MCF 10A (cell line): ENCODE data around the gene FREM1. TPM values are rescaled to one million over a fixed set of nuclear protein-coding genes. Genes with fewer than 3 reads are reported as not detected.
A peak's percentile ranks its signal among the peaks of the same experiment; 100 is the strongest.

ENCODE experiments used
- BruUV-seq: library from RNA; stranded (reverse); fragments of 400-500 nt; replicated peaks from 2 replicates; lab custom pipeline; 2021; lab: Mats Ljungman, UMichigan
- CTCF ChIA-PET: fragments of 300-600 bp; sonication (Branson Sonifier 250); formaldehyde crosslinking; extraction: SDS; loops from one replicate; lab custom pipeline; 2021; ENCODE audit warnings: antibody characterized with exemption, inconsistent platforms; lab: Yijun Ruan, JAX
- POLR2A ChIA-PET: fragments of 300-600, 350-650 bp; sonication (Branson Sonifier 250); formaldehyde crosslinking; extraction: SDS; loops from one replicate; lab custom pipeline; 2020; ENCODE audit warnings: antibody characterized with exemption, inconsistent platforms; lab: Yijun Ruan, JAX
- DNase-seq: peaks from one replicate; pipeline ENCODE4 v3.0.0-alpha.2; 2018; ENCODE audit not compliant: unreplicated experiment
- H3K27ac Mint-ChIP-seq: one replicate; pipeline ENCODE4 v1.8.0; 2022; ENCODE audit warnings: mild to moderate bottlenecking, low read depth, mixed read lengths; ENCODE audit not compliant: unreplicated experiment
- H3K27me3 Mint-ChIP-seq: one replicate; pipeline ENCODE4 v1.8.0; 2022; ENCODE audit warnings: mixed read lengths; ENCODE audit not compliant: insufficient read depth, unreplicated experiment
- H3K36me3 Mint-ChIP-seq: one replicate; pipeline ENCODE4 v1.8.0; 2022; ENCODE audit warnings: mild to moderate bottlenecking, moderate library complexity, mixed read lengths; ENCODE audit not compliant: insufficient read depth, unreplicated experiment
- H3K4me1 Mint-ChIP-seq: one replicate; pipeline ENCODE4 v1.8.0; 2022; ENCODE audit warnings: mixed read lengths; ENCODE audit not compliant: insufficient read depth, unreplicated experiment
- H3K4me3 Mint-ChIP-seq: one replicate; pipeline ENCODE4 v1.8.0; 2022; ENCODE audit warnings: mild to moderate bottlenecking, moderate library complexity, mixed read lengths; ENCODE audit not compliant: unreplicated experiment
- H3K9me3 Mint-ChIP-seq: one replicate; pipeline ENCODE4 v1.8.0; 2022; ENCODE audit warnings: mixed read lengths; ENCODE audit not compliant: unreplicated experiment
- intact Hi-C: fragments of 100-400 bp; cut with micrococcal nuclease; formaldehyde crosslinking; loops from 2 replicates; pipeline ENCODE4 v1.14.1; 2022
- total RNA-seq: library from RNA; stranded (reverse); gene quantifications from 2 replicates; pipeline ENCODE4 v1.2.3, GENCODE V29; 2022
- TF ChIP-seq, protein P1 (sequence below): fragments of 200-600 bp; IDR thresholded peaks from one replicate; pipeline ENCODE4 v1.8.0; 2022; ENCODE audit warnings: antibody characterized with exemption, mild to moderate bottlenecking; ENCODE audit not compliant: unreplicated experiment

FREM1 gene
- total RNA-seq, 1 experiment from 2014 or later, result not detected

DNA sequence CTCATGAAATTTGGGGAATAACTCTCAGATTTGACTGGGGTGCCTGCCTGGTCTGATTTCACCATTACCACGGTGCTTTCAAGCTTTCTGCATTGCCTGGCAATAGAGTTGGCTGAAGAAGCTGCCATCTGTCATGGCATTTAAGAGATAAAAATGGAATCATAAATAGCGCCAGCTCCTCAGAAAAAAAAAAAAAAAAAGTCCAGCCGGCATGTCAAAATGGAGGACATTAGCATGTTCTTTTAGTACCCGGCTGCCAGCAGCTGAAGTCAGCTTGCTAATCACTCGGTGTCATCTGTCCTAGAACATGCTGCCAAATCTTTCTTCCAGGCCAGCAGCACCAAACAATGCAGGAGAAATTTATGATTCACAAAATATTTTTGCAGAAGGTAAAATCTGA is 130.0 kb downstream of the FREM1 start:
- ChIA-PET CTCF (interaction anchor here (0.6 to 4.2 kb wide), 5 partner anchors 10 to 1349 kb away, joined by 3 to 31 read pairs (median 3); no protein-coding TSS in a partner anchor), POLR2A (interaction anchor here (0.6 kb wide), 1 partner anchor 155 kb away, joined by 3 read pairs; no protein-coding TSS in a partner anchor)
- no peak overlapping the region for H3K4me3 Mint-ChIP-seq
- no peaks in the 10 kb centered on the region for H3K9me3 Mint-ChIP-seq
- no peak for DNase-seq
- intact Hi-C loops, result loop anchor here (2.0 kb wide), 1 partner anchor 17 kb away; no protein-coding TSS in a partner anchor
- TF ChIP-seq, protein P1, sequence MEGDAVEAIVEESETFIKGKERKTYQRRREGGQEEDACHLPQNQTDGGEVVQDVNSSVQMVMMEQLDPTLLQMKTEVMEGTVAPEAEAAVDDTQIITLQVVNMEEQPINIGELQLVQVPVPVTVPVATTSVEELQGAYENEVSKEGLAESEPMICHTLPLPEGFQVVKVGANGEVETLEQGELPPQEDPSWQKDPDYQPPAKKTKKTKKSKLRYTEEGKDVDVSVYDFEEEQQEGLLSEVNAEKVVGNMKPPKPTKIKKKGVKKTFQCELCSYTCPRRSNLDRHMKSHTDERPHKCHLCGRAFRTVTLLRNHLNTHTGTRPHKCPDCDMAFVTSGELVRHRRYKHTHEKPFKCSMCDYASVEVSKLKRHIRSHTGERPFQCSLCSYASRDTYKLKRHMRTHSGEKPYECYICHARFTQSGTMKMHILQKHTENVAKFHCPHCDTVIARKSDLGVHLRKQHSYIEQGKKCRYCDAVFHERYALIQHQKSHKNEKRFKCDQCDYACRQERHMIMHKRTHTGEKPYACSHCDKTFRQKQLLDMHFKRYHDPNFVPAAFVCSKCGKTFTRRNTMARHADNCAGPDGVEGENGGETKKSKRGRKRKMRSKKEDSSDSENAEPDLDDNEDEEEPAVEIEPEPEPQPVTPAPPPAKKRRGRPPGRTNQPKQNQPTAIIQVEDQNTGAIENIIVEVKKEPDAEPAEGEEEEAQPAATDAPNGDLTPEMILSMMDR, result no peak
- BruUV-seq, result no TSS peak
- H3K4me1 Mint-ChIP-seq, result no peaks in the 10 kb centered on the region
- peaks cover 61% of the 10 kb centered on the region for H3K27me3 Mint-ChIP-seq
- no peak overlapping the region for H3K27ac Mint-ChIP-seq
- no peaks in the 10 kb centered on the region for H3K36me3 Mint-ChIP-seq

DNA sequence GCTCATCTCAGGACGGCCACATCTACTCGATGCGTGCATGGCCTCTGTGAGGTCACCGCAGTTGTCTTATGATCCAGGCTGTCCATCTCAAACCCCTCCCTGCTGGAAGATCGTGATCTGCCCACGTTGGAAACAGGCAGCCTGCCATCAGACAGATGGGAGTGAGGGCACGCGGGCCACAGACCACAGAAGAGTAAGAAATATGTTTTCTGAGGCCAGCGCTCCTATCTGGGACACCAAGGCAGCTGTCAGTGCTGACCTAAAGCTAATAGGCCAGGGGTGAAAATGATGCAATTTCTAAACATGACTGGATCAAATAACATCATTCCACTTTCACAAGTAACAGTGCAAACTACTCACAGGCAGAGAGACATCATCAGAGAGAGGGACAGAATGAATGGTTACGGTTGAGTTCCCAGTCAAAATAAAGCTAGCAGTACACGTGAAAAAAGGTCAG is 130.6 kb downstream of the FREM1 start:
- BruUV-seq, result no TSS peak
- TF ChIP-seq, protein P1, result no peak
- peak; percentile 12 for DNase-seq
- ChIA-PET CTCF (interaction anchor here (0.6 to 4.2 kb wide), 3 partner anchors 10 to 1348 kb away, joined by 3 to 31 read pairs (median 3); no protein-coding TSS in a partner anchor), POLR2A (interaction anchor here (0.6 kb wide), 3 partner anchors 11 to 195 kb away, joined by 3 read pairs; no protein-coding TSS in a partner anchor)
- Mint-ChIP-seq H3K4me1 (no peaks in the 10 kb centered on the region), H3K27me3 (peaks cover 55% of the 10 kb centered on the region), H3K36me3 (no peaks in the 10 kb centered on the region), H3K27ac (no peak overlapping the region), H3K4me3 (no peak overlapping the region), H3K9me3 (no peaks in the 10 kb centered on the region)
- intact Hi-C loops, result loop anchor here (2.0 kb wide), 1 partner anchor 17 kb away; no protein-coding TSS in a partner anchor

DNA sequence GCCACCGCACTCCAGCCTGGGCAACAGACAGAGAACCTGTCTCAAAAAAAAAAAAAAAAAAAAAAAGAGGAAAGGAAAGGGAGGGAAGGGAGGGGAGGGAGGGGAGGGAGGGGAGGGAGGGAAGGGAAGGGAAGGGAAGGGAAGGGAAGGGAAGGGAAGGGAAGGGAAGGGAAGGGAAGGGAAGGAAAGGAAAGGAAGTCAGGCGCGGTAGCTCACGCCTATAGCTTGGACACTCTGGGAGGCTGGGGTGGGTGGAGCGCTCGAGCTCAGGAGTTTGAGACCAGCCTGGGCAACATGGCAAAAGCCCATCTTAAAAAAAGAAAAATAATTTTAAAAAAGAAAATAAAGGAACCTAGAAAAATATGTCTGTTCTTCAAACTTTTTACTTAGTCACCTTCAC is 131.7 kb downstream of the FREM1 start:
- intact Hi-C loops, result no loop called here
- POLR2A ChIA-PET, result no interaction called here
- Mint-ChIP-seq H3K9me3 (no peaks in the 10 kb centered on the region), H3K27me3 (peaks cover 46% of the 10 kb centered on the region), H3K27ac (no peak overlapping the region), H3K4me1 (no peaks in the 10 kb centered on the region), H3K36me3 (no peaks in the 10 kb centered on the region), H3K4me3 (no peak overlapping the region)
- CTCF ChIA-PET, result no interaction called here
- no TSS peak for BruUV-seq
- DNase-seq, result no peak
- TF ChIP-seq, protein P1, result no peak

DNA sequence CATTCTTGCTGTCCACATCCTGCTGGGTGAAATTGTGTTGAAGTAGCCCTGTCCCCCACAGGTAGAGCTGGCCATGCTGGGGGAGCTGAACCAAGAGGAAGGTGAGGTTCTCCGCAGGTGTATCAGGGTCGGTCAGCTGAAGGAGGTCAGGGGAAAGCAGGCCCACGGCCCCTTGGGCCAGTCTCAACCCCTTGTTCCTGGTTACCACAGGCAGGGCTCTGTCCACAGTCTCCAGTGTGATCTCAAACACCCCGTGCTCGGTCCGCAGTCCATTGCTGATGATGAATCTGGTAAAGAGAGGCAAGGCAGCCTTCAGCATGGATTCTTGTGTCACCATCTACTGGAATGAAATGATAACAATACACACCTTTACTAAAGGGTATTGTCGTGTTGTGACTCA is 134.3 kb downstream of the FREM1 start:
- no peak overlapping the region for H3K27ac Mint-ChIP-seq
- H3K36me3 Mint-ChIP-seq, result no peaks in the 10 kb centered on the region
- intact Hi-C loops, result no loop called here
- no peaks in the 10 kb centered on the region for H3K4me1 Mint-ChIP-seq
- ChIA-PET POLR2A (no interaction called here), CTCF (interaction anchor here (0.5 to 0.9 kb wide), 2 partner anchors 9 to 182 kb away, joined by 3 read pairs; no protein-coding TSS in a partner anchor)
- no peaks in the 10 kb centered on the region for H3K9me3 Mint-ChIP-seq
- TF ChIP-seq, protein P1, result no peak
- H3K27me3 Mint-ChIP-seq, result peaks cover 38% of the 10 kb centered on the region
- no peak for DNase-seq
- no peak overlapping the region for H3K4me3 Mint-ChIP-seq
- BruUV-seq, result no TSS peak
